ENCODE measurements around the gene PRKAB1.
"Not testable (repeated sequence)": the region's sequence is repeated elsewhere in the genome, so short reads cannot be mapped to it uniquely, and the experiment has no call there.

DNA sequence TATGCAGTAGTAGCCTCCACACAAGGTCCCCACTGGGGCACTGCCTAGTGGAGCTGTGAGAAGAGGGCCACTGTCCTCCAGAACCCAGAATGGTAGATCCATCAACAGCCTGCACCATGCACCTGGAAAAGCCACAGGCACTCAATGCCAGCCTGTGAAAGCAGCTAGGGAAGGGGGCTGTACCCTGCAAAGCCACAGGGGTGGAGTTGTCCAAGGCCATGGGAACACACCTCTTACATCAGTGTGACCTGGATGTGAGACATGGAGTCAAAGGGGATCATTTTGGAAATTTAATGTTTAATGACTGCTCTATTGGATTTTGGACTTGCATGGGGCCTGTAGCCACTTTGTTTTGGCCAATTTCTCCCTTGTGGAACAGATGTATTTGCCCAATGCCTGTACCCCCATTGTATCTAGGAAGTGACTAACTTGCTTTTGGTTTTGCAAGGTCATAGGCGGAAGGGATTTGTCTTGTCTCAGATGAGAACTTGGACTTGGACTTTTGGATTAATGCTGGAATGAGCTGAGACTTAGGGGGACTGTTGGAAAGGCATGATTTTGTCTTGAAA lies 49.5 kb upstream of the PRKAB1 start:
- TF ChIP-seq, protein P1, sequence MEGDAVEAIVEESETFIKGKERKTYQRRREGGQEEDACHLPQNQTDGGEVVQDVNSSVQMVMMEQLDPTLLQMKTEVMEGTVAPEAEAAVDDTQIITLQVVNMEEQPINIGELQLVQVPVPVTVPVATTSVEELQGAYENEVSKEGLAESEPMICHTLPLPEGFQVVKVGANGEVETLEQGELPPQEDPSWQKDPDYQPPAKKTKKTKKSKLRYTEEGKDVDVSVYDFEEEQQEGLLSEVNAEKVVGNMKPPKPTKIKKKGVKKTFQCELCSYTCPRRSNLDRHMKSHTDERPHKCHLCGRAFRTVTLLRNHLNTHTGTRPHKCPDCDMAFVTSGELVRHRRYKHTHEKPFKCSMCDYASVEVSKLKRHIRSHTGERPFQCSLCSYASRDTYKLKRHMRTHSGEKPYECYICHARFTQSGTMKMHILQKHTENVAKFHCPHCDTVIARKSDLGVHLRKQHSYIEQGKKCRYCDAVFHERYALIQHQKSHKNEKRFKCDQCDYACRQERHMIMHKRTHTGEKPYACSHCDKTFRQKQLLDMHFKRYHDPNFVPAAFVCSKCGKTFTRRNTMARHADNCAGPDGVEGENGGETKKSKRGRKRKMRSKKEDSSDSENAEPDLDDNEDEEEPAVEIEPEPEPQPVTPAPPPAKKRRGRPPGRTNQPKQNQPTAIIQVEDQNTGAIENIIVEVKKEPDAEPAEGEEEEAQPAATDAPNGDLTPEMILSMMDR (IDR thresholded peaks at IDR 0.05): not testable (repeated sequence)
- not testable (repeated sequence) for TF ChIP-seq POLR2A, POLR2AphosphoS5 (IDR thresholded peaks at IDR 0.05)
